Glomerular visceral epithelial cell (primary cell): ENCODE results near the gene ANXA5.
"Not testable (repeated sequence)": the region's sequence is repeated elsewhere in the genome, so short reads cannot be mapped to it uniquely, and the experiment has no call there.

Experiments used
- DNase-seq: peaks from one replicate; pipeline ENCODE4 v3.0.0-alpha.2; 2016; ENCODE audit errors: extremely low spot score

The ANXA5 gene

GRCh38 chr4:121696581-121697461, at the start of gene ANXA5:
ANXA5 (minus strand) TSS chr4:121696980; CDS start chr4:121696589, 391 bp downstream.
- DNase-seq, result peak; percentile 95

GRCh38 chr4:121742794-121743193, 46.0 kb upstream of the ANXA5 start:
- no peak for DNase-seq

- no peak for DNase-seq
Observed at GRCh38 chr4:121741751-121742150, 45.0 kb upstream of the ANXA5 start.

GRCh38 chr4:121740796-121741409, 44.1 kb upstream of the ANXA5 start:
- no peak for DNase-seq

GRCh38 chr4:121739575-121739974, 42.8 kb upstream of the ANXA5 start:
- no peak for DNase-seq

DNA sequence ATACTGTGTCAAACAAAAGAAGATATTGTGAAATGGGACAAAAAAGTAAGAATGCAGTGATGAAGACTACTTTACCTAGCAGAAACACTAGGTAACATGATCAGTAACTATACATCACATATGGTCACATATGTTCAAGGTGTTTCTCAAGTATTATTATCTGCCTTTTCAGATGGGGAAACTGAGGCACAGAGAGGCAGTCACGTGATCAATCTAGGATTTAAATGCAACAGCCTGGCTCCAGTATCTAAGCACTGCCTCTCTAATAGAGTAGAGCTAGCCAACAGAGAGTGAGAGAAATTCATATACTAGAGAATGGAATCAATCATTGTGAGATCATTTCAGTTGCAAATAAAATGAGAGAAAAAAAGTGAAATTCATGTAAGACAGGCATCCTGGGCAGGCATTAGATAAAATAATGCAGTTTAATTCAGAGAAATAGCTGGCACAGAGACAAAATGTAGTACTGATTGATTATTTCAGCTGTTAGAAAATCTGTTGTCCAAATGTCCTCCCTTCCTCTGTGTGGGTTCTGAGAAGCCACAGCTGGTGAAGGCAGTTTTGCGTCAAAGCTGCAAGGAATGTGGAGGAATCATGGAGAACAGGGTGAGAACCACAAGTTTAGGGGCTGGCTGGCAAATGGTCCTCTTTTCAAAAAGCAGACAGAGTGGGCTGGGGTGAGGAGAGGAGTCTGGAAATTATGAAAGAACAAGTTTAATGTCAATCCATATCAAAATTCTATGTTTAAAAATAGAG, 42.2 kb upstream of the ANXA5 start:
- no peak for DNase-seq

DNA sequence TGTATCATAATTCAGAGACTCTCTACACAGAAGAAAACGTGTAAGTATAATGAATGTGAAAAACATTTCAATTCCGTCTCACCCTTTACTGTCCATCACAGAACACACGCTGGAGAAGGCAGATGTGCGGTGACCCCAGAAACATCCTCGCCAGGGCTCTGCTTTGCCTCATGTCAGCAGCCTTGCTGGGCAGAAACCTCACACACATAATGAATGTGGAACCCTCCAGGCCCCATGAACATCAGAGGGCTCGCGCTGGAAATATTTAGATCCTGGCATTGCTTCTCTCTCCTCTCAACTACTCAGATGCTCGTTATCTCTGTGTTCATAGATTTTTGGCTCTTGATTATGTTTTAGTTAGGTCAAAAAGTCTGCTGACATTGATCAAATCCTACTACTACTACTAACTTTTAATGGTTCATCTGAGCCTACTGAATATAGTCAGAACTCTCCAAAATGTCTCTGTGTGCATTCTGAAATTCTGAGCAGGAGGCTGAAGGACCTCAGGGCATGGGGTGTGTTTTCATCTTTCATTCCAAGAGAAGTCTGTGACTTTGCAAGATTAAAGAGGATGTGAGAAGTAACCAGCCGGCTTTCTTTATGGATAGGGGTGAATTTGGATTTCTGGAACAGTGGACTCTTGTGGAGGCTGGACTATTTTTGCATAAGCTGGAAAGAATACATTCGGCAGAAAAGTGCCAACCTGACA, 41.2 kb upstream of the ANXA5 start:
- no peak for DNase-seq

- DNase-seq, result peak; percentile 60
Observed at GRCh38 chr4:121736735-121737351, 40.1 kb upstream of the ANXA5 start.

DNA sequence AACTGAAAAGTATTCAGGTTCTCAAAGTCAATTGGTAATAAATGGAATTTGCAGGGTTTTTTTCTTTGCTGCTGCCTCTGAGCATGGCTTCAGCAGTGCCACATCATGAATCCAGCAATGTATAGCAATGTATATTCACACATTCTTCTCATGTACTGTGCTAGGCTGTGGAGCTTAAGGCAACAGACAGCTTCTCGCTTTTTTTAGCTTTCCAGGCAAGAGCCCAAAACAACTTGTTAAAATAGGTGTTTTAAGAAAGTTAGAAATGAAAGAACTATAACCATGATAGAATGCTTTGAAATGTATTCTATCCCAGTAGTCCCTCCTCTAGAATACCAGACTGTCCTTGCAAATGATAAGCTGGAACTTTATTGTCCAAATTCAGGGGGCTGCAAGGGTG, 37.8 kb upstream of the ANXA5 start:
- DNase-seq, result no peak

GRCh38 chr4:121733942-121734341, 37.2 kb upstream of the ANXA5 start:
- DNase-seq, result no peak

- not testable (repeated sequence) for DNase-seq
Observed at GRCh38 chr4:121729753-121730152, 33.0 kb upstream of the ANXA5 start.

GRCh38 chr4:121728798-121729226, 32.0 kb upstream of the ANXA5 start:
- no peak for DNase-seq

- peak; percentile 26 for DNase-seq
Observed at GRCh38 chr4:121728066-121728465, 31.3 kb upstream of the ANXA5 start.

- peak; percentile 73 for DNase-seq
Observed at GRCh38 chr4:121726642-121727268, 30.0 kb upstream of the ANXA5 start.

GRCh38 chr4:121724671-121725070, 27.9 kb upstream of the ANXA5 start:
- DNase-seq, result no peak

- no peak for DNase-seq
Observed at GRCh38 chr4:121721700-121722099, 24.9 kb upstream of the ANXA5 start.

- no peak for DNase-seq
Observed at GRCh38 chr4:121720109-121720508, 23.3 kb upstream of the ANXA5 start.

DNA sequence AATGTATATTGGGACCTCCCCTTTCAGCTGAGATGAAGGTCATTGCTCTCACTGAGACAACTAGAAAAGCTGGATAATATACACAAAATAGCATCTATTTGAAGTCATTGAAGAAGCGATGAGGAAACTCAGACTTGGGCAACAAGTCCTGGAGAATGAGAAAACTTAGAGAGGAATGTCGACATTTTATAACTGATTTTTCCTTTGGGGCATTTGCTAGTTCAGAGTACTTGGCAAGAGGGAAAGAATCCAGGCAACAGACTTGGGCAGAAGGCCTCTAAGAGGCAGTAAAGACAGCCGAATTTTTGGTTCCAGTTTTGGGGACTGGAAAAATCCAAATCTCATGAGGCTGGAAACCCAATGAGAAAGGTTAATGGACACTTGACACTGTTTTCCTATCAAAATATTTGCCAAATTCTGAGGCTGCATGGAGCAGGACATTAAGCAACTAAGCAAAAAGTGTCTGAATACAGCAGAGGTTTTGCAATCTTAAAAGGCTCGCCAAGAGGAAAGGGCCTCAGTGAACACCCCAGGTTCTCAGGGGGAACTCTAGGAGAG, 21.0 kb upstream of the ANXA5 start:
- no peak for DNase-seq

GRCh38 chr4:121714548-121714947, 17.8 kb upstream of the ANXA5 start:
- DNase-seq, result no peak

DNA sequence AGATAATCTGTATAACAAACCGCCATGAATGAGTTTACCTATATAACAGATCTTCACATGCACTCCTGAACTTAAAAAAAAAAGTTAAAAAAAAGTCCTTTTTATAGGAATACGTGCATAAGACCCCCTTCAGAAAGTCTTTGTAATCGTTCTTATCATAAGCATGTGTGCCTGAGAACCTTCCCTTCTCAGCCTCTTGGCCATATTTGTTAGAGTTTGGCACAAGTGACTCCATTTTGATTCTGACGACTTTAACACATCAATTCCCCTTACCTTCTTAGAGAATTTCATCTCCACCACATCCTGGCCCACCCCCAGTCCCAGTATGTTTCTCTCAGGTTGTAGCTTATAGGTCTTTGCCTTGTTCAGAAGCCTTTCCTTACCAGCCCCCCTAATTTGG, 16.0 kb upstream of the ANXA5 start:
- DNase-seq, result no peak
